Mucosa of stomach (tissue), 1 donor: ENCODE data around the gene TMEM59.

ENCODE experiments used
- H3K27me3 ChIP-seq: one replicate; pipeline ENCODE4 v1.7.0; 2013; ENCODE audit warnings: mild to moderate bottlenecking, low read length; ENCODE audit not compliant: control insufficient read depth, insufficient read depth
- H3K36me3 ChIP-seq: one replicate; pipeline ENCODE4 v1.7.0; 2013; ENCODE audit warnings: low read length; ENCODE audit not compliant: control insufficient read depth, insufficient read depth
- H3K4me1 ChIP-seq: one replicate; pipeline ENCODE4 v1.7.0; 2013; ENCODE audit warnings: mild to moderate bottlenecking, low read length; ENCODE audit not compliant: control insufficient read depth, insufficient read depth
- H3K4me3 ChIP-seq: one replicate; pipeline ENCODE4 v1.7.0; 2013; ENCODE audit warnings: low read length
- H3K9ac ChIP-seq: one replicate; pipeline ENCODE4 v1.7.0; 2013; ENCODE audit warnings: mild to moderate bottlenecking, low read length, moderate library complexity
- H3K9me3 ChIP-seq: one replicate; pipeline ENCODE4 v1.7.0; 2013; ENCODE audit warnings: mild to moderate bottlenecking, low read length, moderate library complexity; ENCODE audit not compliant: control insufficient read depth
- donor health status: Pancreatic carcinoma.

Gene TMEM59

GRCh38 chr1:54084794-54085193, 31.8 kb upstream of the TMEM59 start:
- H3K9ac ChIP-seq = no peak overlapping the region
- no peaks in the 10 kb centered on the region for H3K36me3 ChIP-seq
- H3K4me3 ChIP-seq = no peak overlapping the region
- no peaks in the 10 kb centered on the region for H3K9me3 ChIP-seq
- H3K4me1 ChIP-seq = peaks cover 15% of the 10 kb centered on the region
- H3K27me3 ChIP-seq = no peaks in the 10 kb centered on the region

GRCh38 chr1:54081306-54082270, 28.6 kb upstream of the TMEM59 start:
- Histone ChIP-seq H3K36me3 (no peaks in the 10 kb centered on the region), H3K4me1 (peaks cover 15% of the 10 kb centered on the region), H3K27me3 (no peaks in the 10 kb centered on the region), H3K9ac (peak overlapping the region; percentile 13), H3K9me3 (no peaks in the 10 kb centered on the region), H3K4me3 (no peak overlapping the region)

- H3K27me3 ChIP-seq = no peaks in the 10 kb centered on the region
- H3K4me3 ChIP-seq = no peak overlapping the region
- H3K36me3 ChIP-seq = no peaks in the 10 kb centered on the region
- H3K9ac ChIP-seq = no peak overlapping the region
- no peaks in the 10 kb centered on the region for H3K9me3 ChIP-seq
- H3K4me1 ChIP-seq = peaks cover 15% of the 10 kb centered on the region
Observed at GRCh38 chr1:54080598-54081049, 27.6 kb upstream of the TMEM59 start.

- no peaks in the 10 kb centered on the region for H3K9me3 ChIP-seq
- no peaks in the 10 kb centered on the region for H3K36me3 ChIP-seq
- H3K4me1 ChIP-seq = peaks cover 22% of the 10 kb centered on the region
- no peak overlapping the region for H3K9ac ChIP-seq
- no peaks in the 10 kb centered on the region for H3K27me3 ChIP-seq
- no peak overlapping the region for H3K4me3 ChIP-seq
Observed at GRCh38 chr1:54077359-54077758, 24.4 kb upstream of the TMEM59 start.

GRCh38 chr1:54070171-54070837, 17.3 kb upstream of the TMEM59 start:
- Histone ChIP-seq H3K4me3 (no peak overlapping the region), H3K4me1 (peaks cover 21% of the 10 kb centered on the region), H3K9ac (no peak overlapping the region), H3K27me3 (no peaks in the 10 kb centered on the region), H3K36me3 (no peaks in the 10 kb centered on the region), H3K9me3 (no peaks in the 10 kb centered on the region)

GRCh38 chr1:54069791-54070170, 16.8 kb upstream of the TMEM59 start:
- Histone ChIP-seq H3K36me3 (no peaks in the 10 kb centered on the region), H3K4me3 (no peak overlapping the region), H3K9ac (no peak overlapping the region), H3K27me3 (no peaks in the 10 kb centered on the region), H3K9me3 (no peaks in the 10 kb centered on the region), H3K4me1 (peaks cover 21% of the 10 kb centered on the region)

- Histone ChIP-seq H3K9me3 (no peaks in the 10 kb centered on the region), H3K4me1 (peaks cover 7% of the 10 kb centered on the region), H3K36me3 (no peaks in the 10 kb centered on the region), H3K9ac (no peak overlapping the region), H3K27me3 (no peaks in the 10 kb centered on the region), H3K4me3 (no peak overlapping the region)
Observed at GRCh38 chr1:54064299-54064698, 11.3 kb upstream of the TMEM59 start.

- H3K9ac ChIP-seq = peak overlapping the region; percentile 85
- peaks cover 8% of the 10 kb centered on the region for H3K4me1 ChIP-seq
- H3K36me3 ChIP-seq = no peaks in the 10 kb centered on the region
- no peaks in the 10 kb centered on the region for H3K9me3 ChIP-seq
- H3K27me3 ChIP-seq = no peaks in the 10 kb centered on the region
- H3K4me3 ChIP-seq = peak overlapping the region; percentile 96
Observed at GRCh38 chr1:54054438-54054749, 1.4 kb upstream of the TMEM59 start.

GRCh38 chr1:54053745-54054437, 887 bp upstream of the TMEM59 start:
- no peaks in the 10 kb centered on the region for H3K27me3 ChIP-seq
- H3K9ac ChIP-seq = peak overlapping the region; percentile 85
- no peaks in the 10 kb centered on the region for H3K9me3 ChIP-seq

GRCh38 chr1:54052431-54052933, 522 bp downstream of the TMEM59 start:
- H3K4me1 ChIP-seq = peaks cover 15% of the 10 kb centered on the region
- H3K4me3 ChIP-seq = peak overlapping the region; percentile 99
- peak overlapping the region; percentile 85 for H3K9ac ChIP-seq

More at GRCh38 chr1:54053745-54054437, 887 bp upstream of the TMEM59 start:
- no peaks in the 10 kb centered on the region for H3K36me3 ChIP-seq
- peaks cover 8% of the 10 kb centered on the region for H3K4me1 ChIP-seq
- peak overlapping the region; percentile 96 for H3K4me3 ChIP-seq

GRCh38 chr1:54051933-54052430, 1.0 kb downstream of the TMEM59 start:
- Histone ChIP-seq H3K9ac (peak overlapping the region; percentile 85), H3K4me3 (peak overlapping the region; percentile 99), H3K36me3 (no peaks in the 10 kb centered on the region), H3K9me3 (no peaks in the 10 kb centered on the region), H3K27me3 (no peaks in the 10 kb centered on the region), H3K4me1 (peaks cover 16% of the 10 kb centered on the region)

More at GRCh38 chr1:54052431-54052933, 522 bp downstream of the TMEM59 start:
- H3K27me3 ChIP-seq = no peaks in the 10 kb centered on the region
- no peaks in the 10 kb centered on the region for H3K36me3 ChIP-seq
- H3K9me3 ChIP-seq = no peaks in the 10 kb centered on the region
